ENCODE measurements around the gene FAM168B. TPM values are rescaled to one million over a fixed set of nuclear protein-coding genes. Genes with fewer than 3 reads are reported as not detected.

Gene FAM168B
- polyA plus RNA-seq, 12 donors, result 48.4 to 75.4 (median 70.6) TPM; not detected in 1

GRCh38 chr2:131041402-131042147, 51.7 kb downstream of the FAM168B start:
- DNase-seq, result no peak

GRCh38 chr2:131040661-131041401, 52.4 kb downstream of the FAM168B start:
- no peak for DNase-seq

- no peak for DNase-seq
Measured at GRCh38 chr2:131039908-131040660, 53.2 kb downstream of the FAM168B start.

GRCh38 chr2:131039535-131039907, 53.7 kb downstream of the FAM168B start:
- no peak for DNase-seq

- DNase-seq, result no peak
Measured at GRCh38 chr2:131039101-131039440, 54.2 kb downstream of the FAM168B start.

- DNase-seq, result no peak
Measured at GRCh38 chr2:131038258-131039100, 54.8 kb downstream of the FAM168B start.

- no peak for DNase-seq
Measured at GRCh38 chr2:131037398-131038257, 55.6 kb downstream of the FAM168B start.

GRCh38 chr2:131036696-131037397, 56.4 kb downstream of the FAM168B start:
- no peak for DNase-seq

GRCh38 chr2:131036269-131036668, 57.0 kb downstream of the FAM168B start:
- DNase-seq, result no peak

GRCh38 chr2:131035826-131036231, 57.4 kb downstream of the FAM168B start:
- DNase-seq, result no peak

- DNase-seq, result no peak
Measured at GRCh38 chr2:131035112-131035825, 58.0 kb downstream of the FAM168B start.

GRCh38 chr2:131034122-131035051, 58.9 kb downstream of the FAM168B start:
- DNase-seq, result no peak

- DNase-seq, result no peak
Measured at GRCh38 chr2:131033786-131034121, 59.5 kb downstream of the FAM168B start.

GRCh38 chr2:131032393-131032836, 60.8 kb downstream of the FAM168B start:
- no peak for DNase-seq

- no peak for DNase-seq
Measured at GRCh38 chr2:131031875-131032274, 61.4 kb downstream of the FAM168B start.

GRCh38 chr2:131031431-131031841, 61.8 kb downstream of the FAM168B start:
- no peak for DNase-seq

GRCh38 chr2:131030478-131030971, 62.7 kb downstream of the FAM168B start:
- DNase-seq, result no peak

GRCh38 chr2:131029812-131030211, 63.4 kb downstream of the FAM168B start:
- DNase-seq, result no peak
